ENCODE data around the gene IQSEC1. TPM values are rescaled to one million over a fixed set of nuclear protein-coding genes. Genes with fewer than 3 reads are reported as not detected.

Gene IQSEC1
- total RNA-seq, 1 donor from 2014 or later, result 148 TPM

DNA sequence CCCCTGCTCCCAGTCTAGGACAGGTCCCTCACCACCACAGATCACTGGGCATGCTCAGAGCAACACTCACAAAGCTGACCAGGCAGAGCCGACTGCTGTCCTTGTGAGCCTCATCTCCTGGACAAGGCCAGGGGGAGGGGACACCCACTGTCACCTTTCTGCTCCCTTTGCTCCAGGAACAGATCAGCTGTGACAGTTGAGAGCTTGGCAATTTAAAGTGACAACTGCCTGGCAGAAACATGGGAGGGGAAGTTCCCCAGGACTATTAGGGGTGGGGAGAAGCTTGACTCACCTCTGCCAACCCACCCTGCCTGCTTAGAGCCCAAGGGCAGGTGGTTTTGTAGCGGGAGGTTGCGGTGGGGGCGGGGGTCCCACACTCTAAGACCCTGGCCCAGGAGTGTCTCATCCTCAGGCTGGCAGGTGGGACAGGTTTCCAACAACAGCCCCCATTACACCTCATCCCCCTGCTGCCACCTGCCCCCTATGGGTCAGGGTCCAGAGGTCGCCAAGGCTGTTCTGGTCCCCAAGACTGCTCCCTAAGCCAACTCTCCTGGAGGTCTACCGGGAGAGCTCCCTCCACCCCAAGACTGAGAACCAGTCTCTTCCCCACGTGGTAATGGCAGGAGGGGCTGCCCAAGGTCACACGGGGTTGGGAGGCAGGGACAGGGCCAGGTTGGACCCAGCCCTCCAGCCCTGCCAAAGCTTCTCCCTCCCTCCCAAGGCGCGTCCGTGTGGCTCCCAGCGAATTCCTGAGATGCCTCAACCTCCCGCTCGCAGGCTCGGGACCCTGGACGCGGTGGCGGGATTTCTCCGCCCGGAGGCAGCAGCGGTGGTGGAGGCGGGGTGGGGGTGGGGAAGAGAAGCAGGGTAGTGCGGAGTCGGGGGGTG lies 80.4 kb downstream of the IQSEC1 start:
- TF ChIP-seq CTCF (IDR thresholded peaks at IDR 0.05), result no peak
- peak overlapping the region; percentile 77 to 81 for H3K27ac ChIP-seq
- intact Hi-C loops (cut with DNase I), result no loop called here
- H3K27me3 ChIP-seq, result no peaks in the 10 kb centered on the region
- H3K36me3 ChIP-seq, result no peaks in the 10 kb centered on the region
- H3K4me3 ChIP-seq, result peak overlapping the region; percentile 82 to 91
- H3K9me3 ChIP-seq, result no peaks in the 10 kb centered on the region
- DNase-seq (ENCODE audit: low spot score in 2 of 2), result no peak
- peaks cover 0 to 5% of the 10 kb centered on the region in 2 donors for H3K4me1 ChIP-seq

GRCh38 chr3:12991861-12992281 lies 81.4 kb downstream of the IQSEC1 start:
- no peaks in the 10 kb centered on the region for H3K27me3 ChIP-seq
- peaks cover 0 to 5% of the 10 kb centered on the region in 2 donors for H3K4me1 ChIP-seq
- no peak overlapping the region for H3K4me3 ChIP-seq
- TF ChIP-seq CTCF (IDR thresholded peaks at IDR 0.05), result no peak
- DNase-seq (ENCODE audit: low spot score in 2 of 2), result no peak
- H3K9me3 ChIP-seq, result no peaks in the 10 kb centered on the region
- no peaks in the 10 kb centered on the region for H3K36me3 ChIP-seq
- peak overlapping the region; percentile 68 to 77 for H3K27ac ChIP-seq
- intact Hi-C loops (cut with DNase I), result no loop called here

- Histone ChIP-seq H3K27me3 (no peaks in the 10 kb centered on the region), H3K9me3 (no peaks in the 10 kb centered on the region), H3K4me3 (no peak overlapping the region), H3K36me3 (no peaks in the 10 kb centered on the region), H3K27ac (peak overlapping the region; percentile 66 to 68), H3K4me1 (peaks cover 0 to 5% of the 10 kb centered on the region in 2 donors)
- intact Hi-C loops (cut with DNase I), result no loop called here
- no peak for DNase-seq (ENCODE audit: low spot score in 2 of 2)
- TF ChIP-seq CTCF (IDR thresholded peaks at IDR 0.05), result no peak
These were observed 81.8 kb downstream of the IQSEC1 start for GRCh38 chr3:12991481-12991837.

DNA sequence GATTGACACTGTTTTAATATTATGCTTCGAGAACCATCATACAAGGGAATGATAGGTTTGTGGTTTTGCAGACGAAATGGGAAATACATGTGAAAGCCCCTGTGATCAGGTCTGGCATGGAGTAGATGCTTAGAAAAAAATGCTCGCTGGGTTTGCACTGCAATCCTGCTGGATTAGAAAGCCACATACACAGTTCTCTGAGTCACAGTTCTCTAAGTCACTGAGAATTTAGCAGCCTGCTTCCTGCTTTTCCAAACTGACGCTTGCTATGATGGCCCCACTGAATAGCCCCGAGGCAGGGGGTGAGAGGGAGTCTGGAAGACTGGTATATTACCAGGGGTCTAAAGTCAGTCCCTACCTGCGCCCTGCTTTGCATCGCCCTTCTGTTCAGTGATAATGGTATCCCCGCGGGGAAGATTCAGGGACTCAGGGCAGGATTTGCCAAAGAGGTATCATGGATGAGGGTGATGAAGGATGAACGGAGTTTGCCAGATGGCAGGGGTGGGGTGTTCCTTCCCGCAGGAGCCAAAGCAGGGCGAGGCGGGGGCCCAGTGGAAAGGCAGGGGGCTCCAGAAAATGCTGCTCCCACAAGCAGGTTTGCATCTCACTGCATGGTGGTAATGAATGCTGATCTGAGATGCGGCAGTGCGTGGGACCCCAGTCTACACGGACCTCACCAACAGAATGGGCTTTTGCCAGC lies 82.3 kb downstream of the IQSEC1 start:
- intact Hi-C loops (cut with DNase I), result no loop called here
- H3K27ac ChIP-seq, result peak overlapping the region; percentile 67 to 68
- no peaks in the 10 kb centered on the region for H3K9me3 ChIP-seq
- peaks cover 0 to 5% of the 10 kb centered on the region in 2 donors for H3K4me1 ChIP-seq
- H3K27me3 ChIP-seq, result no peaks in the 10 kb centered on the region
- DNase-seq (ENCODE audit: low spot score in 2 of 2), result no peak
- no peak for TF ChIP-seq CTCF (IDR thresholded peaks at IDR 0.05)
- H3K4me3 ChIP-seq, result no peak overlapping the region
- H3K36me3 ChIP-seq, result no peaks in the 10 kb centered on the region

GRCh38 chr3:12990306-12990705 lies 82.9 kb downstream of the IQSEC1 start:
- Histone ChIP-seq H3K4me1 (peaks cover 0 to 5% of the 10 kb centered on the region in 2 donors), H3K9me3 (no peaks in the 10 kb centered on the region), H3K27ac (peak overlapping the region; percentile 67 to 68), H3K4me3 (no peak overlapping the region), H3K27me3 (no peaks in the 10 kb centered on the region), H3K36me3 (no peaks in the 10 kb centered on the region)
- TF ChIP-seq CTCF (IDR thresholded peaks at IDR 0.05), result no peak
- no peak for DNase-seq (ENCODE audit: low spot score in 2 of 2)
- intact Hi-C loops (cut with DNase I), result no loop called here
